Endothelial cell of umbilical vein (primary cell): ENCODE measurements around the gene OSBPL10. TPM values are rescaled to one million over a fixed set of nuclear protein-coding genes. Genes with fewer than 3 reads are reported as not detected.

Source experiments
- BruUV-seq: library from RNA; stranded (reverse); fragments of 400-500 nt; replicated peaks from 2 replicates; lab custom pipeline; 2021; lab: Mats Ljungman, UMichigan
- CTCF ChIA-PET: fragments of 300-600, 350-600 bp; sonication (Branson Sonifier 250); formaldehyde crosslinking; loops from one replicate; lab custom pipeline; 2021; ENCODE audit warnings: antibody characterized with exemption, inconsistent platforms; lab: Charles Lee
- POLR2A ChIA-PET: fragments of 300-600, 350-600 bp; sonication (Branson Sonifier 250); formaldehyde crosslinking; loops from one replicate; lab custom pipeline; 2021; ENCODE audit warnings: antibody characterized with exemption, inconsistent platforms; lab: Charles Lee
- DNase-seq: peaks from one replicate; pipeline ENCODE4 v3.0.0-alpha.2; 2011; ENCODE audit warnings: low read depth, low spot score
- FAIRE-seq: peaks from 2 replicates; lab custom pipeline; 2011; peaks lifted over from hg19 to GRCh38; lab: Jason Lieb, UNC
- H2AFZ ChIP-seq: 2 replicates; pipeline ENCODE4 v1.6.0; 2012; ENCODE audit warnings: low read depth, low read length, control low read depth, inconsistent platforms
- H3K27ac ChIP-seq: 2 replicates; pipeline ENCODE4 v1.5.1; 2011; ENCODE audit warnings: low read depth, mild to moderate bottlenecking, control low read depth, low read length, moderate library complexity; ENCODE audit not compliant: insufficient read depth
- H3K27me3 ChIP-seq, 2 experiments: 2 replicates each; pipeline versions ENCODE4 v1.6.0 to v1.6.1; 2011; ENCODE audit warnings: low read length in 2 of 2, mixed read lengths in 1 of 2; ENCODE audit not compliant: control insufficient read depth in 2 of 2, insufficient read depth in 2 of 2
- H3K36me3 ChIP-seq, 2 experiments: 2 replicates in 1 of 2; 3 replicates in 1 of 2; pipeline ENCODE4 v1.5.1; 2011; ENCODE audit warnings: low read length in 2 of 2, mild to moderate bottlenecking in 1 of 2, moderate library complexity in 1 of 2; ENCODE audit not compliant: control insufficient read depth in 2 of 2, insufficient read depth in 2 of 2; ENCODE audit errors: extremely low read depth in 1 of 2
- H3K4me1 ChIP-seq: 3 replicates; pipeline ENCODE4 v1.5.1; 2011; ENCODE audit warnings: mild to moderate bottlenecking, low read length; ENCODE audit not compliant: control insufficient read depth, insufficient read depth; ENCODE audit errors: extremely low read depth
- H3K4me2 ChIP-seq: 2 replicates; pipeline ENCODE4 v1.6.1; 2011; ENCODE audit warnings: low read length, control low read depth, mixed read lengths; ENCODE audit not compliant: insufficient read depth
- H3K4me3 ChIP-seq, 3 experiments: fragments of 200-600 bp in 1 of 3; sonication (generic), shearing (Covaris generic) in 1 of 3; replicated peaks in 1 of 3; 2 replicates each; pipeline ENCODE4 v1.5.1; 2011 to 2016; ENCODE audit warnings: control low read depth in 3 of 3, low read length in 3 of 3, mild to moderate bottlenecking in 2 of 3, inconsistent platforms in 1 of 3, low read depth in 1 of 3, moderate library complexity in 1 of 3; ENCODE audit not compliant: insufficient read depth in 1 of 3
- H3K79me2 ChIP-seq: 2 replicates; pipeline ENCODE4 v1.6.0; 2012; ENCODE audit warnings: low read length, inconsistent platforms; ENCODE audit not compliant: control insufficient read depth, insufficient read depth
- H3K9ac ChIP-seq: replicated peaks from 2 replicates; pipeline ENCODE3; 2011; ENCODE audit warnings: low read length, control low read depth; ENCODE audit not compliant: insufficient read depth; ENCODE audit errors: extremely low read depth
- H3K9me1 ChIP-seq: replicated peaks from 3 replicates; pipeline ENCODE4 v1.6.0; 2011; ENCODE audit warnings: mild to moderate bottlenecking, low read length; ENCODE audit not compliant: control insufficient read depth, insufficient read depth; ENCODE audit errors: extremely low read depth
- H3K9me3 ChIP-seq: replicated peaks from 2 replicates; pipeline ENCODE4 v1.5.1; 2012; ENCODE audit warnings: low read length, inconsistent platforms; ENCODE audit not compliant: control insufficient read depth, insufficient read depth
- H4K20me1 ChIP-seq: replicated peaks from 2 replicates; pipeline ENCODE3; 2011; ENCODE audit warnings: mild to moderate bottlenecking, low read length; ENCODE audit not compliant: control insufficient read depth, insufficient read depth; ENCODE audit errors: extremely low read depth
- EZH2 ChIP-seq: IDR thresholded peaks from 2 replicates; pipeline ENCODE4 v1.6.1; 2012; ENCODE audit warnings: borderline replicate concordance, low read depth, mild to moderate bottlenecking, moderate library complexity, low read length, inconsistent platforms; ENCODE audit not compliant: severe bottlenecking
- FOS ChIP-seq: IDR thresholded peaks from 2 replicates; pipeline ENCODE4 v1.6.1; 2011; ENCODE audit warnings: mild to moderate bottlenecking, low read length, moderate library complexity, borderline replicate concordance; ENCODE audit not compliant: insufficient read depth
- GATA2 ChIP-seq: IDR thresholded peaks from 2 replicates; pipeline ENCODE4 v1.7.0; 2011; ENCODE audit warnings: low read depth, mild to moderate bottlenecking, moderate library complexity, mixed read lengths, low read length; ENCODE audit not compliant: insufficient read length, insufficient read depth
- JUN ChIP-seq: IDR thresholded peaks from 2 replicates; pipeline ENCODE4 v1.6.1; 2011; ENCODE audit warnings: borderline replicate concordance, low read depth; ENCODE audit not compliant: insufficient read length, insufficient read depth
- MYC ChIP-seq: IDR thresholded peaks from one replicate; pipeline ENCODE4 v1.6.1; 2011; ENCODE audit warnings: mild to moderate bottlenecking, low read depth, low read length
- POLR2A ChIP-seq: IDR thresholded peaks from 2 replicates; pipeline ENCODE4 v1.6.1; 2012; ENCODE audit warnings: low read depth, mild to moderate bottlenecking, control low read depth, low read length
- POLR2AphosphoS5 ChIP-seq: IDR thresholded peaks from 2 replicates; pipeline ENCODE4 v1.6.1; 2012; ENCODE audit warnings: low read depth, mild to moderate bottlenecking, control low read depth, low read length, moderate library complexity; ENCODE audit not compliant: insufficient read depth
- dilution Hi-C: fragments of 300-500 bp; cut with MboI; formaldehyde crosslinking; loops from one replicate; pipeline ENCODE4 v1.15.0; 2019; ENCODE audit warnings: low sequenced_read_pairs; ENCODE audit not compliant: extremely low pct_ligation_motif_present
- intact Hi-C: fragments of 100-400 bp; cut with micrococcal nuclease; formaldehyde crosslinking; loops from one replicate; pipeline ENCODE4 v1.10.0; 2022
- polyA plus RNA-seq, 4 experiments: library from polyadenylated mRNA; depleted of rRNA in 3 of 4; stranded (reverse) in 3 of 4; unstranded in 1 of 4; fragments of >200 nt; gene quantifications; 2 replicates each; pipeline versions ENCODE4 v1.2.1 to v1.2.3, GENCODE V29; 2011 to 2012; ENCODE audit warnings: missing spikeins in 1 of 4
- total RNA-seq: library from RNA; stranded (reverse); gene quantifications from 2 replicates; pipeline ENCODE4 v1.2.3, GENCODE V29; 2021
- TF ChIP-seq, protein P1 (sequence below), 2 donors: IDR thresholded peaks; 1 replicate in 1 of 2; 2 replicates in 1 of 2; pipeline ENCODE4 v1.5.1; 2011; ENCODE audit warnings: low read length in 2 of 2, mild to moderate bottlenecking in 2 of 2, moderate library complexity in 2 of 2, control low read depth in 1 of 2, inconsistent platforms in 1 of 2, low read depth in 1 of 2; ENCODE audit not compliant: insufficient read depth in 1 of 2; ENCODE audit errors: extremely low read depth in 1 of 2
- TF ChIP-seq, protein P2 (sequence below): IDR thresholded peaks from 2 replicates; pipeline ENCODE4 v1.6.1; 2011; ENCODE audit not compliant: insufficient read depth, insufficient read length

Gene OSBPL10
- total and polyA plus RNA-seq, 2 donors (not counting 3 experiments of a cell fraction or from before 2014, with no cell fraction given), result 10.8 to 47.6 TPM

DNA sequence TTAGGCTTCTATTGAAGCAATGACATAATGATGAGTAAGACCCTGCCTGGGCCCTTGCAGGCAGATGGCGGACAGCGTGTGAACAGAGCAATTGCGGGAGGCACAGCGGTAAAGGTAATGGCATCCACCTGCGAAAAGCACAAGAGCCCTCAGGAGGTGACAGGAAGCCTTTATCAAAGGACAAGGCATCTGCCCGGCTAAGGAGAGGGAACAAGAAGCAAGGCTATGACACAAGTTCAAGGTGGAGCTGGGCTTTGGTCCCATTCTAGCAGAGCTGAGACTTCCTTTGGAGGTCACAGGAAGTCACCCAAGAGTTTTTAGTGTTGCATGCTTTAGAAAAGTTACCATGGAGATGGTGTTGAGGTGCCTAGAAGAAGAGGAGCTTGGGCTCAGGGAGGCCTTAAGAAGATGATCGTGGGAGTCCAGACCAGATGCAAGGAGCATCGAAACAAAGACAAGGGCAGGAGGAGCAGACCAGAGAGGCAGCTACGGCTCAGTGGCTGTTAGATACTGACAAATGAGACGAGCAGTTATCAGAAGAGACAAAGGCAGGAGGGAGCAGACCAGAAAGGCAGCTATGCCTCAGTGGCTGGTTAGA is 34.5 kb downstream of the OSBPL10 start:
- FAIRE-seq (no peak), DNase-seq (no peak)
- H3K4me2 ChIP-seq, result no peak overlapping the region
- no peak overlapping the region for H2AFZ ChIP-seq
- peaks cover under 1% of the 10 kb centered on the region for H3K4me1 ChIP-seq
- dilution Hi-C loops, result no loop called here
- H3K27ac ChIP-seq, result no peak overlapping the region
- TF ChIP-seq FOS (no peak), EZH2 (no peak), GATA2 (no peak), JUN (no peak), MYC (no peak), POLR2AphosphoS5 (no peak), POLR2A (no peak)
- TF ChIP-seq, protein P1, sequence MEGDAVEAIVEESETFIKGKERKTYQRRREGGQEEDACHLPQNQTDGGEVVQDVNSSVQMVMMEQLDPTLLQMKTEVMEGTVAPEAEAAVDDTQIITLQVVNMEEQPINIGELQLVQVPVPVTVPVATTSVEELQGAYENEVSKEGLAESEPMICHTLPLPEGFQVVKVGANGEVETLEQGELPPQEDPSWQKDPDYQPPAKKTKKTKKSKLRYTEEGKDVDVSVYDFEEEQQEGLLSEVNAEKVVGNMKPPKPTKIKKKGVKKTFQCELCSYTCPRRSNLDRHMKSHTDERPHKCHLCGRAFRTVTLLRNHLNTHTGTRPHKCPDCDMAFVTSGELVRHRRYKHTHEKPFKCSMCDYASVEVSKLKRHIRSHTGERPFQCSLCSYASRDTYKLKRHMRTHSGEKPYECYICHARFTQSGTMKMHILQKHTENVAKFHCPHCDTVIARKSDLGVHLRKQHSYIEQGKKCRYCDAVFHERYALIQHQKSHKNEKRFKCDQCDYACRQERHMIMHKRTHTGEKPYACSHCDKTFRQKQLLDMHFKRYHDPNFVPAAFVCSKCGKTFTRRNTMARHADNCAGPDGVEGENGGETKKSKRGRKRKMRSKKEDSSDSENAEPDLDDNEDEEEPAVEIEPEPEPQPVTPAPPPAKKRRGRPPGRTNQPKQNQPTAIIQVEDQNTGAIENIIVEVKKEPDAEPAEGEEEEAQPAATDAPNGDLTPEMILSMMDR (IDR thresholded peaks at IDR 0.05; ENCODE audit: extremely low read depth in 1 of 2, insufficient read depth in 1 of 2, low read depth in 1 of 2, low read length in 2 of 2), result no peak
- TF ChIP-seq, protein P2, sequence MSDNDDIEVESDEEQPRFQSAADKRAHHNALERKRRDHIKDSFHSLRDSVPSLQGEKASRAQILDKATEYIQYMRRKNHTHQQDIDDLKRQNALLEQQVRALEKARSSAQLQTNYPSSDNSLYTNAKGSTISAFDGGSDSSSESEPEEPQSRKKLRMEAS, result no peak
- no peaks in the 10 kb centered on the region for H3K36me3 ChIP-seq
- intact Hi-C loops, result no loop called here
- no TSS peak for BruUV-seq
- ChIA-PET CTCF (interaction anchor here (1.2 to 1.3 kb wide), 2 partner anchors 12 to 14 kb away, joined by 4 to 5 read pairs; no protein-coding TSS in a partner anchor), POLR2A (no interaction called here)
- H3K4me3 ChIP-seq, result no peak overlapping the region
- no peaks in the 10 kb centered on the region for H4K20me1 ChIP-seq
- H3K27me3 ChIP-seq, result no peaks in the 10 kb centered on the region
- H3K79me2 ChIP-seq, result peaks cover 13% of the 10 kb centered on the region
- no peaks in the 10 kb centered on the region for H3K9me3 ChIP-seq
- no peak overlapping the region for H3K9ac ChIP-seq
- no peaks in the 10 kb centered on the region for H3K9me1 ChIP-seq
